Parathyroid adenoma (tissue), 2 donors: ENCODE results near the gene DAB2IP.
A peak's percentile ranks its signal among the peaks of the same experiment; 100 is the strongest.

Experiments used
- H2AFZ ChIP-seq: fragments of 300-600 bp; sonication (generic); one replicate; pipeline ENCODE4 v1.7.0; 2017; ENCODE audit warnings: antibody characterized with exemption, mild to moderate bottlenecking
- H3K27ac ChIP-seq: fragments of 300-600 bp; sonication (generic); one replicate; pipeline ENCODE4 v1.7.0; 2017
- H3K27me3 ChIP-seq: fragments of 300-600 bp; sonication (generic); one replicate; pipeline ENCODE4 v1.7.0; 2017; ENCODE audit warnings: low read length; ENCODE audit not compliant: control insufficient read depth, insufficient read depth
- H3K36me3 ChIP-seq: fragments of 300-600 bp; sonication (generic); one replicate; pipeline ENCODE4 v1.7.0; 2017; ENCODE audit warnings: low read length; ENCODE audit not compliant: control insufficient read depth, insufficient read depth
- H3K4me1 ChIP-seq: fragments of 300-600 bp; sonication (generic); one replicate; pipeline ENCODE4 v1.7.0; 2017; ENCODE audit warnings: control low read depth
- H3K4me2 ChIP-seq: fragments of 300-600 bp; sonication (generic); one replicate; pipeline ENCODE4 v1.7.0; 2017; ENCODE audit warnings: low read length
- H3K4me3 ChIP-seq: fragments of 300-600 bp; sonication (generic); one replicate; pipeline ENCODE4 v1.7.0; 2017; ENCODE audit warnings: low read depth, low read length
- H3K79me2 ChIP-seq: fragments of 300-600 bp; sonication (generic); one replicate; pipeline ENCODE4 v1.7.0; 2017; ENCODE audit warnings: control low read depth
- H3K9ac ChIP-seq: fragments of 300-600 bp; sonication (generic); one replicate; pipeline ENCODE4 v1.7.0; 2017; ENCODE audit warnings: mild to moderate bottlenecking
- H3K9me3 ChIP-seq: fragments of 300-600 bp; sonication (generic); one replicate; pipeline ENCODE4 v1.7.0; 2017; ENCODE audit warnings: low read length; ENCODE audit not compliant: control insufficient read depth
- TF ChIP-seq, protein P1 (sequence below): fragments of 300-600 bp; sonication (generic); IDR thresholded peaks from one replicate; pipeline ENCODE4 v1.7.0; 2017; ENCODE audit warnings: antibody characterized with exemption, mild to moderate bottlenecking
- donor health status: primary hyperparathyroidism.

The DAB2IP gene

DNA sequence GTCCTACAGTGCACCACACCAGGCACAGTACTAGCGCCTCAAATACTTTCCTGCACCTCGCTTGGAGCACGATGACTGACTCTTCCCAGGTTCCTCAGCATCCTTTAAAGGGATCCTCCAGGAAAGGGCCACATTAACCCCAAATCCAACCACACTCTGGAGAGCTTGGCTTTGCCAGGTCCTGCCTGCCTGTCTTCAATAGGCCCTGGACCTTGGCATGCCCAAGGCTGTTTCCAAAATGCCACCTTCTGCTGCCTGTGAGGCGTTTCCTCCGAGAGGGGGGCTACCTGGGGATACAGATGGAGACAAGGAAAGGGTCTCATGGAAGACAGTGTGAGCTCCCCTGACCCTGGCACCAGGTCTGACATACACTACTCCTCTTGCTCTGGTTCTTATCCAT is 169.9 kb downstream of the DAB2IP start:
- TF ChIP-seq, protein P1, sequence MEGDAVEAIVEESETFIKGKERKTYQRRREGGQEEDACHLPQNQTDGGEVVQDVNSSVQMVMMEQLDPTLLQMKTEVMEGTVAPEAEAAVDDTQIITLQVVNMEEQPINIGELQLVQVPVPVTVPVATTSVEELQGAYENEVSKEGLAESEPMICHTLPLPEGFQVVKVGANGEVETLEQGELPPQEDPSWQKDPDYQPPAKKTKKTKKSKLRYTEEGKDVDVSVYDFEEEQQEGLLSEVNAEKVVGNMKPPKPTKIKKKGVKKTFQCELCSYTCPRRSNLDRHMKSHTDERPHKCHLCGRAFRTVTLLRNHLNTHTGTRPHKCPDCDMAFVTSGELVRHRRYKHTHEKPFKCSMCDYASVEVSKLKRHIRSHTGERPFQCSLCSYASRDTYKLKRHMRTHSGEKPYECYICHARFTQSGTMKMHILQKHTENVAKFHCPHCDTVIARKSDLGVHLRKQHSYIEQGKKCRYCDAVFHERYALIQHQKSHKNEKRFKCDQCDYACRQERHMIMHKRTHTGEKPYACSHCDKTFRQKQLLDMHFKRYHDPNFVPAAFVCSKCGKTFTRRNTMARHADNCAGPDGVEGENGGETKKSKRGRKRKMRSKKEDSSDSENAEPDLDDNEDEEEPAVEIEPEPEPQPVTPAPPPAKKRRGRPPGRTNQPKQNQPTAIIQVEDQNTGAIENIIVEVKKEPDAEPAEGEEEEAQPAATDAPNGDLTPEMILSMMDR, result no peak
- Histone ChIP-seq H3K4me1 (peaks cover 7% of the 10 kb centered on the region), H3K9ac (no peak overlapping the region), H3K36me3 (no peaks in the 10 kb centered on the region), H3K27me3 (no peaks in the 10 kb centered on the region), H3K79me2 (no peaks in the 10 kb centered on the region), H3K4me3 (no peak overlapping the region), H3K9me3 (no peaks in the 10 kb centered on the region), H2AFZ (no peak overlapping the region), H3K27ac (no peak overlapping the region), H3K4me2 (no peak overlapping the region)

DNA sequence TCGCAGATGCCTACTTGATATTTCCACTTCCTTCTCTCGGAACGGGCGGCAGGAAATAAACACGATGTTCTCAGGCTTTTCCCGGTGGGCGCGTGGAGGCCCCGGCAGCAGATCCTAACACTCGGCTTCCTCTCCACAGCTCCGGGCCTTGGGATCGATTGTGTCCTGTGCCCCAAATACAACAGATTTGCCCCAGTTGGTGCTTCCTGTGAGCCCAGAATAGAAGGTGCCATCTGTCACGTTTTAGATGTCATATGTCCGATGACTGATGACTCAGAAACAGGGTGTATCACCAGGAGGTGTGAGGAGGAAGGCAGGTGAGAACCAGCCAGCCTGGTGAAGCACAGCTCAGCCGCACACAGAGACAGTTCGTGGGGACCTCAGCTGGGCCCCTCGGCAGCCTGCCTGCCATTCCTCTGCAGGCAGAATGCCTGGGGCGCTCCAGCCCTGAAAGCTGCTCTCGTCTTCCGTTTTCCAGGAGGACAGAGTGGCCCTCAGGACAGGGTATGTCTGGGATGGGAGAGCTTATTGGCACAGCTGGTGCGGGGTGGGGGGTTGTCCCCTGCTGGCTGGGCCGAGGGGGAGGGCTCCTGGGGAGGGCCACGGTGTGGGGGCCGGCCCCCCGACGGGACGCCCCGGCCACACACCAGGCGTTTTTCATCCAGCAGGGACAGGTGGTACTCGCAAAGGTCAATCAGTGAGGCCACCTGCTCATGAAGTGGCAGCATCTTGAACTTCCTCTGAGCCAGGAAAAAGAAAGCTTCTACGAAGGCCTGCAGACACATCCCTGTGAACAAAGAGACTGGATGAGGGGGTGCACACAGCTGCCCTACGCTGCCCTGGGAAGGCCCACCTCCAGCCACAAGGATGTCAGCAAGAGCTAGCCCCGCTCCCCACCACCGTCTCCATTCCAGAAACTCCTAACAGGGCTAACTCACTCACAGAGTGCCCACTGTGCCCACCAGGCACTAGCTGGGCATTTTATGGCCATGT is 171.0 kb downstream of the DAB2IP start:
- H2AFZ ChIP-seq, result no peak overlapping the region
- TF ChIP-seq, protein P1, result no peak
- no peak overlapping the region for H3K4me3 ChIP-seq
- peaks cover 7% of the 10 kb centered on the region for H3K4me1 ChIP-seq
- H3K9ac ChIP-seq, result no peak overlapping the region
- H3K36me3 ChIP-seq, result no peaks in the 10 kb centered on the region
- no peak overlapping the region for H3K4me2 ChIP-seq
- no peaks in the 10 kb centered on the region for H3K27me3 ChIP-seq
- H3K9me3 ChIP-seq, result no peaks in the 10 kb centered on the region
- H3K79me2 ChIP-seq, result no peaks in the 10 kb centered on the region
- H3K27ac ChIP-seq, result no peak overlapping the region

DNA sequence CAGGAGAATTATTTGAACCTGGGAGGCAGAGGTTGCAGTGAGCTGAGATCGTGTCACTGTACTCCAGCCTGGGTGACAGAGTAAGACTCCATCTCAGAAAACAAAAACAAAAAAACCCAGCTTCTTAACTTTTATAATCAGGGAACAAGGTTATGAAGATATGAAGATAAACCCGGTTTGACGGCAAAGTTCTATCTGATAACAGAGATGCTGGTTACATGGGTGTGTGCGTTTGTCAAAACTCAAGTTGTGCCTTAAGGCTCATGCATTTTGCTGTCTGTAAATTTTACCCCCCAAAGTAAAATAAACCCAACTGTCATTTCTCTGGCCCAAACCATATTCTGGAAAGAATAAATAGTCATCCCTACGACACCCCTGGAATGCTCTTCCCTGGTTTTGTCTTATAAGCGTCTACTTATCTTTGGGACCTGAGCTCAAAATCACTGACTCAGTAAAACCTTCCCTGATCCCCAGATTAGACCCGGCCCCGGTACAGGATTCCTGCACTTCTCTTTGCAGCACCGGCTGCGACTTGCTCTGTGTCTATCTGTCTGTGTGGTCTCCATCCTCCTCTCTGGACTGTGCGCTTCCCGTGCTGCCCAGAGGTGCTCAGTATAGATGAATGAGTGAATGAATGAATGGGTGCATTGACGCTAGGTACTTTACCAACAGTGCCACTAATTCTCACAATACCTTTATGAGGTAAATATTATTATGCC is 172.2 kb downstream of the DAB2IP start:
- Histone ChIP-seq H3K9ac (no peak overlapping the region), H2AFZ (no peak overlapping the region), H3K4me2 (peak overlapping the region; percentile 26), H3K4me3 (no peak overlapping the region), H3K9me3 (no peaks in the 10 kb centered on the region), H3K4me1 (peaks cover 7% of the 10 kb centered on the region), H3K36me3 (no peaks in the 10 kb centered on the region), H3K79me2 (no peaks in the 10 kb centered on the region), H3K27me3 (no peaks in the 10 kb centered on the region), H3K27ac (no peak overlapping the region)
- TF ChIP-seq, protein P1, result no peak

DNA sequence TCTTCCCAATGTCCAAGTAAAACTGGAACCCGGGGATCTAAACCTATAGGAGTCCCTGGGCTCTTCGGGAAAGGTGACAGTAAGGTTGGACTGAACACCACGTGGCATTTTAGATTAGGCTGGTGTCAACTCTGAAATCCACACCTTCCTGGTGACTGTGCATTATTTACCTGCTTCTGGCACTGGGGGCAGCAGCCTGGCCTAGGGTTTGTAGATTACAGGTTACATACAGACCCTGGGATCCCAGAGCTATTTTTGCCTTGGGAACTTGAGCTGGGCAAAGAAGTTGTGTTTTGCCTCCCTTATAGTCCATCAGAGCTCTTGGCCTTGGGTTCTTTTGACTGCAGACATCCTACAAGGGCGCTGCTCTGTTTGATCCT is 173.2 kb downstream of the DAB2IP start:
- no peaks in the 10 kb centered on the region for H3K36me3 ChIP-seq
- H3K4me2 ChIP-seq, result no peak overlapping the region
- H3K79me2 ChIP-seq, result no peaks in the 10 kb centered on the region
- H3K4me3 ChIP-seq, result no peak overlapping the region
- no peaks in the 10 kb centered on the region for H3K27me3 ChIP-seq
- H3K27ac ChIP-seq, result no peak overlapping the region
- TF ChIP-seq, protein P1, result no peak
- peaks cover 7% of the 10 kb centered on the region for H3K4me1 ChIP-seq
- no peaks in the 10 kb centered on the region for H3K9me3 ChIP-seq
- H2AFZ ChIP-seq, result no peak overlapping the region
- no peak overlapping the region for H3K9ac ChIP-seq
